GM23248 (cell line): ENCODE measurements around the gene SS18L1.

Source experiments
- EZH2 ChIP-seq: fragments of 200-600 bp; sonication (generic); IDR thresholded peaks from 2 replicates; pipeline ENCODE4 v1.6.1; 2018; ENCODE audit warnings: antibody characterized with exemption, mild to moderate bottlenecking; ENCODE audit not compliant: insufficient read depth, poor library complexity, severe bottlenecking
- EZH2phosphoT487 ChIP-seq: fragments of 200-600 bp; sonication (generic); IDR thresholded peaks from 2 replicates; pipeline ENCODE4 v1.6.1; 2018; ENCODE audit warnings: antibody characterized with exemption, moderate library complexity, mild to moderate bottlenecking, low read depth; ENCODE audit not compliant: insufficient read depth

- TF ChIP-seq EZH2phosphoT487 = no peak
- TF ChIP-seq EZH2 = no peak
These were observed 39.2 kb downstream of the SS18L1 start, which contains the start of gene MTG2 for GRCh38 chr20:62182469-62183425.
